ENCODE measurements around the gene PTGFR.

DNA sequence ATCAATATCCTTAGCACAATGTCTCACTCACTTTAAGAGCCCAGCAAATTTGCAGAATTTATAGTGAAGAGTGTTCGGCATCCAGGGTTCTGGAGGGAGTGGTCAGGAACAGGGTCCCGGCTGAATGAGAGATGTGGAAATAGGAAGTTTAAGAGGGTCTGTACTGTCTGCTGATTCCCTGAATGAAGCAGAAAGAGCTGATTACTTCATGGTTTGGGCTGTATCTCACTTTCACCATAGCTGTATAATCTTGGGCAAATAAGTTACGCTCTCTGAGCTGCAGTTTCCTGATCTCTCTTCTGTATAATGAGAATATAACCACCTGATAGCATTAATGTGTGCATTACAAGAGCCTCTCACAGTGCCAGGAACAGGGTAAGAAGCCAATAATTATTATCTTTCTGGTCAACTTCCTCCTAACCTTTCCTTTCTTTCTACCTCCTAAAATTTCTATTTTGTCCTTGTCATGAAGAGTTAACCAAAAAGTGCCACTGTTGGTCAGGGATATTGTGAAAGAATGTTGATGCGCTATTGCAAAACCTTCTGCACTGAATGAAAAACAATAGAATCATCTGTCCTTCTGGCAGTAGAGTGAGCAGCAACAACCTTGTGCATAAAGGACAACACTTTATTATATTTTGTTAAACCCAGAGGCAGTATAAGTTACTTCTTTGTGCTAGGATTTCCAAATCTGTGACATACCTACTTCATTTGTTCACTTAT is 14.7 kb upstream of the PTGFR start:
- TF ChIP-seq ZNF274 (IDR thresholded peaks at IDR 0.05; ENCODE audit: low read depth, low read length) = no peak
- TF ChIP-seq, protein P1, sequence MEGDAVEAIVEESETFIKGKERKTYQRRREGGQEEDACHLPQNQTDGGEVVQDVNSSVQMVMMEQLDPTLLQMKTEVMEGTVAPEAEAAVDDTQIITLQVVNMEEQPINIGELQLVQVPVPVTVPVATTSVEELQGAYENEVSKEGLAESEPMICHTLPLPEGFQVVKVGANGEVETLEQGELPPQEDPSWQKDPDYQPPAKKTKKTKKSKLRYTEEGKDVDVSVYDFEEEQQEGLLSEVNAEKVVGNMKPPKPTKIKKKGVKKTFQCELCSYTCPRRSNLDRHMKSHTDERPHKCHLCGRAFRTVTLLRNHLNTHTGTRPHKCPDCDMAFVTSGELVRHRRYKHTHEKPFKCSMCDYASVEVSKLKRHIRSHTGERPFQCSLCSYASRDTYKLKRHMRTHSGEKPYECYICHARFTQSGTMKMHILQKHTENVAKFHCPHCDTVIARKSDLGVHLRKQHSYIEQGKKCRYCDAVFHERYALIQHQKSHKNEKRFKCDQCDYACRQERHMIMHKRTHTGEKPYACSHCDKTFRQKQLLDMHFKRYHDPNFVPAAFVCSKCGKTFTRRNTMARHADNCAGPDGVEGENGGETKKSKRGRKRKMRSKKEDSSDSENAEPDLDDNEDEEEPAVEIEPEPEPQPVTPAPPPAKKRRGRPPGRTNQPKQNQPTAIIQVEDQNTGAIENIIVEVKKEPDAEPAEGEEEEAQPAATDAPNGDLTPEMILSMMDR (IDR thresholded peaks at IDR 0.05 in 2 of 3, conservative IDR thresholded peaks at IDR 0.05 in 1 of 3; ENCODE audit: borderline replicate concordance in 1 of 3, insufficient read depth in 1 of 3, low read depth in 2 of 3, low read length in 2 of 3) = no peak
